Suppressor macrophage treated with lipopolysaccharide for 4 hours (primary cell): ENCODE measurements around the gene ARHGAP40.
A peak's percentile ranks its signal among the peaks of the same experiment; 100 is the strongest.

ENCODE experiments used
- DNase-seq: peaks from one replicate; pipeline ENCODE4 v3.0.0-alpha.2; 2020

ARHGAP40 gene

GRCh38 chr20:38685853-38686473, 84.4 kb downstream of the ARHGAP40 start:
- peak; percentile 27 for DNase-seq

DNA sequence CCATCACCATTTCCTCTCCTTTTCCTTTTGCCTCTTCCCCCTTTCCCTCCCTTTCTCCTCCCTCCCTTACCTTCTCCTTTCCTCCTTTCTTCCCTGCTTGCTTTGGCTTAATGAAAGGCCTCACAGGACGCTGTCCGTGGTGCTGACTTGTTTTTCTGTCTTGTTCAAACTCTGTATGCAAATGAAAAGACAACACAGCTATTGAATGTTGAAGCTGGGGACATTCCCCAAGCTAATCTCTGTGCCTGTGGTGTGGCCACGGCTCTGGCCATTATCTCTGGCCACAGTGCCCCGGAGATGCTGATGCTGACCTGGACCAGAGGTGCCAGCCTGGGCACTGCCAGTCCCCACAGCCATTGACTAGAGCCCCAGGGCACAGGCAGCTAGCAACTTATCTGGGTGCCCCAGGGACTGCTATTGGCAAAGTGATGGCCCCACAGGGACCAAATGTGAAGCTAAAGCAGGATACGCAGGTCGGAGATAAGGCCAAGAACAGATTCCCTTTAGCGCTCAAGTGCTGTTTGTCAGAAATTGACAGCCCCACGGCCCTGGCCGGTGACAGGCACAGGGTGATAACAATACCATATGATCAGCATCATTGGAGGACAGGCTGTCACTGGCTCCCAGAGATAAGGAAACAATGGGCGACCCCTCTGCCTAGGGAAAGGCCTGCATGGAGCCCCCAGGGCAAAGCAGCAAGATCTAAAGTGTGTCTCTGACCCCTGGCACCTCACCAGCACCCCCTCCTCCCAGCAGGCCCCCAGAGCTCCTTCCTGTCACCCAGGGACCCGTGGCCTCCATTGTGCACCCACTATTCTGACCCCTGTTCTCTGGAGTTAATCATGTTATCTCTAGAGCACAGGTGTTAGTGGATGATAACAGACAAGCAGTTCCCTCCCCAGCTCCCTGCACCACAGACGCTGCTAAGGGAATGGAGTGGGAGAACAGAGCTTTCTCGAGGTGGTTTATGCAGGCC, 91.1 kb downstream of the ARHGAP40 start:
- peak; percentile 54 for DNase-seq

DNA sequence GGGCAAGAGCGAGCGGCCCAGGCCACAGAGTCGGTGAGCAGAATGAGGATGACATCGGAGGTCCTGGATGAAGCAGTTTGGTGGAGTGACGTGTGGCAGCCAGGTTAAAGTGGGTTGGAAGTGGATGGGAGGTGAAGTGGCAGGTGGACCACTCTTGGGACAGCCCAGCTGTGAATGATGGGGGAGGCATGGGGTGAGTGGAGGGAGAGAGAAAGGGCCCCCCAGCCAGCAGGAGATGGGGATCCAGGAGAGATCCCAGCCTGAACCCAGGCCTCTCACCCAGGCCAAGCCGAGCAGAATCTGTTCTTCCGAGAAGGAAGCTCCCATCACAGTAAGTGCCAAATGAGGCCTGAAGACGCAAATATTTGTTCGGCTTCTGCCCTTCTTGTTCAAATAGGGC, 95.7 kb downstream of the ARHGAP40 start:
- DNase-seq: no peak

- no peak for DNase-seq
Measured at GRCh38 chr20:38698541-38698940, 96.9 kb downstream of the ARHGAP40 start.

GRCh38 chr20:38700141-38700540, 98.5 kb downstream of the ARHGAP40 start:
- DNase-seq: no peak
